Measurements from ENCODE around the gene PDE6H. TPM values are rescaled to one million over a fixed set of nuclear protein-coding genes. Genes with fewer than 3 reads are reported as not detected.

The PDE6H gene
- total RNA-seq, 1 donor from 2014 or later = not detected

DNA sequence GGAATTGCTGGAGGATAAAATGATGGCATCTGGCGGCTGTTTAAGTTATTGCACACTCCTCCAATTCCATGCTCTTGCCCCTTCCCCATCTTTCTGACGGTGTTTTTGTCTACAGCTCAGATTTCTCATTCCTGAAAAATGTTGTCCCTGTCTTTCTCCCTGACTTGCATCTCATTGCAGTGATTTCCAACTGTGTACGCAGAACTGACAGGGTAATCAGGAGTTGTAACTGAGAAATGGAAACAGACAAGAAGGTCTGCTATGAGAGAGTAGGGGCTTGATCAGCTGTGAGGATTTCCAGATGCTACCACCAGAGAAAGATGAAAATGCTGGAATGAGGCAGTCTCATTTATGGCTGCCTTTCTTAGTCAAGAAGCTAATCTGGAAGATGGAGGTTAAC is 35.8 kb upstream of the PDE6H start:
- Mint-ChIP-seq H3K4me1 (ENCODE audit: unreplicated experiment) (peaks cover 12% of the 10 kb centered on the region), H3K9me3 (peaks cover 20% of the 10 kb centered on the region), H3K4me3 (no peak overlapping the region), H3K36me3 (peaks cover 30% of the 10 kb centered on the region), H3K27ac (no peak overlapping the region), H3K27me3 (no peaks in the 10 kb centered on the region)
- no peak for DNase-seq (ENCODE audit: extremely low spot score, unreplicated experiment)
- TF ChIP-seq, protein P1, sequence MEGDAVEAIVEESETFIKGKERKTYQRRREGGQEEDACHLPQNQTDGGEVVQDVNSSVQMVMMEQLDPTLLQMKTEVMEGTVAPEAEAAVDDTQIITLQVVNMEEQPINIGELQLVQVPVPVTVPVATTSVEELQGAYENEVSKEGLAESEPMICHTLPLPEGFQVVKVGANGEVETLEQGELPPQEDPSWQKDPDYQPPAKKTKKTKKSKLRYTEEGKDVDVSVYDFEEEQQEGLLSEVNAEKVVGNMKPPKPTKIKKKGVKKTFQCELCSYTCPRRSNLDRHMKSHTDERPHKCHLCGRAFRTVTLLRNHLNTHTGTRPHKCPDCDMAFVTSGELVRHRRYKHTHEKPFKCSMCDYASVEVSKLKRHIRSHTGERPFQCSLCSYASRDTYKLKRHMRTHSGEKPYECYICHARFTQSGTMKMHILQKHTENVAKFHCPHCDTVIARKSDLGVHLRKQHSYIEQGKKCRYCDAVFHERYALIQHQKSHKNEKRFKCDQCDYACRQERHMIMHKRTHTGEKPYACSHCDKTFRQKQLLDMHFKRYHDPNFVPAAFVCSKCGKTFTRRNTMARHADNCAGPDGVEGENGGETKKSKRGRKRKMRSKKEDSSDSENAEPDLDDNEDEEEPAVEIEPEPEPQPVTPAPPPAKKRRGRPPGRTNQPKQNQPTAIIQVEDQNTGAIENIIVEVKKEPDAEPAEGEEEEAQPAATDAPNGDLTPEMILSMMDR (conservative IDR thresholded peaks at IDR 0.05) = no peak

DNA sequence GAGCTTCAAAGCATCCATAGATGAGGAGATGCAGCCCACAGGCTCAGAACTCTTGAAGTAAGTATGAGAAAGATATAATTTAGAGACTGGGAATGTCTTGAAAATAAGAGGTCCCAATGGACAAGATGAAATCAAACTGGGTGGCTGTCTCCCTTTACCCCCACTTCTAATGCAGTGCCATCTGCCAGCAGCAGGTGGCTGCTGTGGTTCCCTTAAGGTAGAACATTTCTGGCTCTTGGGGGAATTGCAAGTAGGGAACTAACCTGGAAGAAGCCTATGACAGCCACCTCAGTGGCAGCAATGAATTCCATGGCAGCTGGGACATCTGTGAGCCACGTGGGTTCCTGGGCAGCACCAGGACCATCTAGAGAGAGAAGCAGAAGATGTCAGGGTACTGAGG is 35.2 kb upstream of the PDE6H start:
- H3K27ac Mint-ChIP-seq = no peak overlapping the region
- peaks cover 23% of the 10 kb centered on the region for H3K9me3 Mint-ChIP-seq
- TF ChIP-seq, protein P1 (conservative IDR thresholded peaks at IDR 0.05) = peak; percentile 31
- DNase-seq (ENCODE audit: extremely low spot score, unreplicated experiment) = no peak
- H3K4me1 Mint-ChIP-seq (ENCODE audit: unreplicated experiment) = peaks cover 12% of the 10 kb centered on the region
- H3K4me3 Mint-ChIP-seq = no peak overlapping the region
- H3K27me3 Mint-ChIP-seq = no peaks in the 10 kb centered on the region
- peaks cover 29% of the 10 kb centered on the region for H3K36me3 Mint-ChIP-seq

DNA sequence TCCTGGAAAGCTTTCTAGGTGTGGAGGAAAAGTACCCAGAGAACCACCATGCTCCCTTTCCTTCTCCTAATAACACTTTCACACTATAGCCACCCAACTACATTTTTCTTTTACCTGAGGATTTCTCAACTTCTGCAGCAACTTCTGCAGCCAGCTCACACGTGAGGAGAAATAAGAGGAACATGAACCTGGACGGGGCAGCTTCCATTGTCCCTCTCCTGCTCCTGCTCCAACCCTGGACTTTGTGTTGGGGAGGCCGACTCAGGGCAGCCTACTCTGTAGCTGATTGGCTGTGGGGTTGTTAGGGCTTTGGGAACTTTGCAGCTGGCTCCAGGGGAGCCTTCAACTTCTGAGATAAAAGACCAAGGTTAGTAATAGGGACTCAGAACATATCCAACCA is 34.5 kb upstream of the PDE6H start, which contains the start of gene ERP27:
ERP27 (minus strand) TSS at position 237 of the 400 bp plus-strand sequence; CDS start at position 208, 29 bp downstream.
- Mint-ChIP-seq H3K9me3 (peaks cover 23% of the 10 kb centered on the region), H3K4me1 (ENCODE audit: unreplicated experiment) (peaks cover 12% of the 10 kb centered on the region), H3K27me3 (no peaks in the 10 kb centered on the region), H3K36me3 (peaks cover 27% of the 10 kb centered on the region), H3K4me3 (no peak within 1 kb of the TSS), H3K27ac (no peak within 1 kb of the TSS)
- TF ChIP-seq, protein P1 (conservative IDR thresholded peaks at IDR 0.05) = no peak
- no peak for DNase-seq (ENCODE audit: extremely low spot score, unreplicated experiment)

DNA sequence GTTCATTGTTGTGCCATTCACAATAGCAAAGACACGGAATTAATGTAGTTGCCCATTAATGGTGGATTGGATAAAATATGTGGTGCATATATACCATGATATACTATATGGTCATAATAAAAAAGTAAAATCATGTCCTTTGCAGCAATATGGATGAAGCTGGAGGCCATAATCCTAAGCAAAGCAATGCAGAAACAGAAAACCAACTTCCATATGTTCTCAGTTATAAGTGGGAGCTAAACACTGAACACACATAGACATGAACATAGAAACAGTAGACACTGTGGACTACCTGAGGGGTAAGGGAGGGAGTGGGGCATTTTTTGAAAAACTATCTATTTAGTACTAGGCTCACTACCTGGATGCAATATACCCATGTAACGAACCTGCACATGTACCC is 31.5 kb upstream of the PDE6H start:
- TF ChIP-seq, protein P1 (conservative IDR thresholded peaks at IDR 0.05) = no peak
- Mint-ChIP-seq H3K27ac (no peak overlapping the region), H3K9me3 (peaks cover 23% of the 10 kb centered on the region)

DNA sequence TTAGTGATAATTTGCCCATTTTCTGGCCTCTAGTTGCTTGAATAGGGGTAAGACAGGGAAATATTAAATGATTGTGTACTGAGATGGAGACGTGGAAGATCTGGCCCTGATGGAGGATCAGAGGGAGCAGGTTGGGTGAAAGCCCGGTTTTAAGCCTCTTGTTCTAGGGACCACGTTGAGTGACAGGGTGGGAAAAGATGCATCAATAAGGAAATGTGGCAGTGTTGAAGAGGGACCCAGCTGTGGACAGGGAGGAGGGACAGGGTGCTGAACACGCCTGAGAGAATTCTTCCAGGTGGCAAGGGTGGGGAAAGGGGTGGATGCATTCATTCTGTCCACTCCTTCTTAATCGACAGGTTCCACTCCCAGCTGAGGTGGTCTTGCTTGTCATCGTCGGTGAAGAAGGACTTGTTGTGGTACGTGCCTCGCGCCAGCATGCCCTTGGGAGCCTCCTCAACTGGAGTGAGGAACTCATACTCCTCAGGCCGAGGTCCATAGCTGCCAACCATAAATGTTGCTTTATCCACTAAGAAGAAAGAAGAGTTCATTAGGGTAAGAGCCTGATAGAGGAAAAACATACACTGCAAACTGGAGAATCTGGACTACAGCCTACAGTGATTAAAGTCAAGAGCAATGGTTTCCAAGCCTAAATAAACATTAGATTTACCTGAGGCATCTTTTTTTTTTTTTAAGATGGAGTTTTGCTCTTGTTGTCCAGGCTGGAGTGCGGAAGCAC is 30.5 kb upstream of the PDE6H start:
- Mint-ChIP-seq H3K4me1 (ENCODE audit: unreplicated experiment) (peaks cover 9% of the 10 kb centered on the region), H3K36me3 (peaks cover 36% of the 10 kb centered on the region), H3K4me3 (no peak overlapping the region), H3K27ac (no peak overlapping the region), H3K9me3 (peaks cover 18% of the 10 kb centered on the region), H3K27me3 (no peaks in the 10 kb centered on the region)
- no peak for DNase-seq (ENCODE audit: extremely low spot score, unreplicated experiment)
- TF ChIP-seq, protein P1 (conservative IDR thresholded peaks at IDR 0.05) = no peak

More for the DNA sequence above, 31.5 kb upstream of the PDE6H start:
- Mint-ChIP-seq H3K36me3 (peaks cover 38% of the 10 kb centered on the region), H3K27me3 (no peaks in the 10 kb centered on the region), H3K4me1 (ENCODE audit: unreplicated experiment) (peaks cover 13% of the 10 kb centered on the region), H3K4me3 (no peak overlapping the region)
- DNase-seq (ENCODE audit: extremely low spot score, unreplicated experiment) = no peak

Data from type B pancreatic cell (in vitro differentiated cells).